ENCODE data around the gene CASP12.

DNA sequence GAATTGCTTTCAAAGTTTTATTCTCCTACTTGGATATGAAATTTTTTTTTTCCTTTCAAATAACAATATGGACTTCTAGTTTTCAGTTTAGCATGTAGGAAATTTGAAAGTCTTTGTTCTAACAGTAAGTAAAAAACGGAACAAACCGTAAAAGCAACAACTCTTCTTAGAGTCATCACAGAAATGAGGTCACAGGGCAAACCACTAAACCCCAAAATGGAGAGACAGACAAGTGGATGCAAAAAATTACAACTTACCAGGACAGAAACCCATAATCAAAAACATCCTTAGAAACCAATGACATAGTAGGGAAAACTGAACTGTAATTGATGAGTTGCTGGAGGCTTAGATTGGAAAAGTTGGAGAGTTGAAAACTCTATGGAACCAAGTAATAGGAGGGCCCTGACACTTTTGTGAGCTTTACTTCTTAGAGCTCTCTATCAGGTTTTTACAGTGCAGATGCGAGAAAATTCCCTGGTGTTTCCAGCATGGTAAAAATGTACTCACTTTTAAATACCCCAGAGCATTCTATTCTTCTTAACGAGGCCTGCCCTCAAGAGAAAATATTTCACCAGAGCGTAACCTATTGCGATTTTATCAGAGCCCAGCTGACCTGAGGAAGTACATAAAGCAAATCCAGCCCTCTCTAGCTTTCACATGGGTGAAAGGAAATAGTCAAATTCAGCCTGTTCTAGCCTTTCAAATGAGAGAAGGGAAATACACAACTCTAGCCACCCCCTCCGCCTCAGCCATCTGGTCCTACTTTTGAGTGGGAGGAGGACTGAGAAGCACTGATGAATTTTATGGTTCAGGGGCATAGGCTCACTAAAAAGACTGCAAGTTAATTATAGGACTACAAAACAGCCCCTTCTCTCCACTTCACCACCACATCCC lies 39.1 kb downstream of the CASP12 start:
- TF ChIP-seq, protein P1, sequence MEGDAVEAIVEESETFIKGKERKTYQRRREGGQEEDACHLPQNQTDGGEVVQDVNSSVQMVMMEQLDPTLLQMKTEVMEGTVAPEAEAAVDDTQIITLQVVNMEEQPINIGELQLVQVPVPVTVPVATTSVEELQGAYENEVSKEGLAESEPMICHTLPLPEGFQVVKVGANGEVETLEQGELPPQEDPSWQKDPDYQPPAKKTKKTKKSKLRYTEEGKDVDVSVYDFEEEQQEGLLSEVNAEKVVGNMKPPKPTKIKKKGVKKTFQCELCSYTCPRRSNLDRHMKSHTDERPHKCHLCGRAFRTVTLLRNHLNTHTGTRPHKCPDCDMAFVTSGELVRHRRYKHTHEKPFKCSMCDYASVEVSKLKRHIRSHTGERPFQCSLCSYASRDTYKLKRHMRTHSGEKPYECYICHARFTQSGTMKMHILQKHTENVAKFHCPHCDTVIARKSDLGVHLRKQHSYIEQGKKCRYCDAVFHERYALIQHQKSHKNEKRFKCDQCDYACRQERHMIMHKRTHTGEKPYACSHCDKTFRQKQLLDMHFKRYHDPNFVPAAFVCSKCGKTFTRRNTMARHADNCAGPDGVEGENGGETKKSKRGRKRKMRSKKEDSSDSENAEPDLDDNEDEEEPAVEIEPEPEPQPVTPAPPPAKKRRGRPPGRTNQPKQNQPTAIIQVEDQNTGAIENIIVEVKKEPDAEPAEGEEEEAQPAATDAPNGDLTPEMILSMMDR (IDR thresholded peaks at IDR 0.05), result no peak
- no peak for TF ChIP-seq POLR2A (IDR thresholded peaks at IDR 0.05)

Measured in adrenal gland (tissue), 5 donors.